ENCODE results near the gene OR10T2. TPM values are rescaled to one million over a fixed set of nuclear protein-coding genes. Genes with fewer than 3 reads are reported as not detected.

OR10T2 gene
- total and polyA plus RNA-seq, 12 donors: not detected

GRCh38 chr1:158371188-158371953, 27.9 kb downstream of the OR10T2 start:
- Histone ChIP-seq H3K9me3 (peaks cover 0 to 28% (median 10%) of the 10 kb centered on the region in 11 donors), H3K36me3 (no peaks in the 10 kb centered on the region), H3K4me3 (no peak overlapping the region), H3K27me3 (peaks cover 0 to 2% (median 0%) of the 10 kb centered on the region in 7 donors), H3K27ac (no peak overlapping the region), H3K4me1 (no peaks in the 10 kb centered on the region)
- no peak for DNase-seq
- intact Hi-C loops (cut with DNase I): no loop called here
- TF ChIP-seq CTCF (IDR thresholded peaks at IDR 0.05): no peak
- 63 to 68% methylated on average over 6 of the region's 6 CpGs for WGBS, 2 donors
- no peak for ATAC-seq

- Histone ChIP-seq H3K27me3 (peaks cover 0 to 2% (median 0%) of the 10 kb centered on the region in 7 donors), H3K4me1 (no peaks in the 10 kb centered on the region), H3K36me3 (no peaks in the 10 kb centered on the region), H3K9me3 (peaks cover 0 to 15% (median 4%) of the 10 kb centered on the region in 11 donors), H3K27ac (no peak overlapping the region), H3K4me3 (no peak overlapping the region)
- no peak for ATAC-seq
- intact Hi-C loops (cut with DNase I): no loop called here
- DNase-seq: no peak
- no peak for TF ChIP-seq CTCF (IDR thresholded peaks at IDR 0.05)
Measured at GRCh38 chr1:158366783-158367182, 32.5 kb downstream of the OR10T2 start.

GRCh38 chr1:158362941-158363340, 36.3 kb downstream of the OR10T2 start:
- no peak for TF ChIP-seq CTCF (IDR thresholded peaks at IDR 0.05)
- Histone ChIP-seq H3K36me3 (no peaks in the 10 kb centered on the region), H3K4me3 (no peak overlapping the region), H3K9me3 (peaks cover 0 to 4% (median 0%) of the 10 kb centered on the region in 11 donors), H3K4me1 (no peaks in the 10 kb centered on the region), H3K27me3 (no peaks in the 10 kb centered on the region), H3K27ac (no peak overlapping the region)
- ATAC-seq (no peak), DNase-seq (no peak)
- WGBS, 2 donors: 67 to 71% methylated on average over 1 of the region's 1 CpG
- intact Hi-C loops (cut with DNase I): no loop called here

- Histone ChIP-seq H3K27me3 (no peaks in the 10 kb centered on the region), H3K4me3 (no peak overlapping the region), H3K9me3 (peaks cover 0 to 4% (median 0%) of the 10 kb centered on the region in 11 donors), H3K4me1 (no peaks in the 10 kb centered on the region), H3K27ac (no peak overlapping the region), H3K36me3 (no peaks in the 10 kb centered on the region)
- no peak for DNase-seq
- 21 to 35% methylated on average over 1 of the region's 1 CpG for WGBS, 2 donors
- no peak for ATAC-seq
- intact Hi-C loops (cut with DNase I): no loop called here
- TF ChIP-seq CTCF (IDR thresholded peaks at IDR 0.05): no peak
Measured at GRCh38 chr1:158362482-158362881, 36.8 kb downstream of the OR10T2 start.

All from heart right ventricle (tissue), 16 donors.